ENCODE data around the gene UNC5A.

The UNC5A gene

GRCh38 chr5:176797456-176798050, 12.8 kb upstream of the UNC5A start:
- no peak overlapping the region for H3K4me3 ChIP-seq (IDR thresholded peaks at IDR 0.05; ENCODE audit: insufficient read depth, low read depth, low read length)
- H3K36me3 ChIP-seq (ENCODE audit: insufficient read depth): no peaks in the 10 kb centered on the region
- H3K79me2 ChIP-seq (ENCODE audit: insufficient read depth, low read depth): no peaks in the 10 kb centered on the region
- no peak overlapping the region for H2AFZ ChIP-seq (ENCODE audit: low read depth)
- H3K9ac ChIP-seq: no peak overlapping the region
- no peak overlapping the region for H3K27ac ChIP-seq
- H4K20me1 ChIP-seq (ENCODE audit: insufficient read depth): no peaks in the 10 kb centered on the region
- H3K4me1 ChIP-seq (ENCODE audit: low read depth, poor library complexity, severe bottlenecking): no peaks in the 10 kb centered on the region
- H3K4me2 ChIP-seq: no peak overlapping the region
- peaks cover 28% of the 10 kb centered on the region for H3K27me3 ChIP-seq (ENCODE audit: insufficient read depth, low read depth)
- TF ChIP-seq CTCF (conservative IDR thresholded peaks at IDR 0.05; ENCODE audit: low read depth, low read length): no peak

- H4K20me1 ChIP-seq (ENCODE audit: insufficient read depth): no peaks in the 10 kb centered on the region
- TF ChIP-seq CTCF (conservative IDR thresholded peaks at IDR 0.05; ENCODE audit: low read depth, low read length): no peak
- no peak overlapping the region for H2AFZ ChIP-seq (ENCODE audit: low read depth)
- no peak overlapping the region for H3K4me2 ChIP-seq
- H3K79me2 ChIP-seq (ENCODE audit: insufficient read depth, low read depth): no peaks in the 10 kb centered on the region
- no peaks in the 10 kb centered on the region for H3K4me1 ChIP-seq (ENCODE audit: low read depth, poor library complexity, severe bottlenecking)
- H3K27me3 ChIP-seq (ENCODE audit: insufficient read depth, low read depth): peaks cover 25% of the 10 kb centered on the region
- H3K4me3 ChIP-seq (IDR thresholded peaks at IDR 0.05; ENCODE audit: insufficient read depth, low read depth, low read length): no peak overlapping the region
- H3K9ac ChIP-seq: no peak overlapping the region
- H3K36me3 ChIP-seq (ENCODE audit: insufficient read depth): no peaks in the 10 kb centered on the region
- H3K27ac ChIP-seq: no peak overlapping the region
Measured at GRCh38 chr5:176798086-176798876, 12.1 kb upstream of the UNC5A start.

GRCh38 chr5:176798949-176799348, 11.4 kb upstream of the UNC5A start:
- Histone ChIP-seq H3K4me1 (ENCODE audit: low read depth, poor library complexity, severe bottlenecking) (no peaks in the 10 kb centered on the region), H2AFZ (ENCODE audit: low read depth) (no peak overlapping the region)
- no peak for TF ChIP-seq CTCF (conservative IDR thresholded peaks at IDR 0.05; ENCODE audit: low read depth, low read length)

GRCh38 chr5:176799488-176799887, 10.9 kb upstream of the UNC5A start:
- Histone ChIP-seq H2AFZ (ENCODE audit: low read depth) (no peak overlapping the region), H3K4me1 (ENCODE audit: low read depth, poor library complexity, severe bottlenecking) (no peaks in the 10 kb centered on the region), H3K4me3 (IDR thresholded peaks at IDR 0.05; ENCODE audit: insufficient read depth, low read depth, low read length) (no peak overlapping the region), H3K79me2 (ENCODE audit: insufficient read depth, low read depth) (no peaks in the 10 kb centered on the region), H3K4me2 (no peak overlapping the region), H3K27ac (no peak overlapping the region), H4K20me1 (ENCODE audit: insufficient read depth) (no peaks in the 10 kb centered on the region), H3K36me3 (ENCODE audit: insufficient read depth) (no peaks in the 10 kb centered on the region), H3K9ac (no peak overlapping the region), H3K27me3 (ENCODE audit: insufficient read depth, low read depth) (peaks cover 16% of the 10 kb centered on the region)
- no peak for TF ChIP-seq CTCF (conservative IDR thresholded peaks at IDR 0.05; ENCODE audit: low read depth, low read length)

More at GRCh38 chr5:176798949-176799348, 11.4 kb upstream of the UNC5A start:
- Histone ChIP-seq H3K36me3 (ENCODE audit: insufficient read depth) (no peaks in the 10 kb centered on the region), H4K20me1 (ENCODE audit: insufficient read depth) (no peaks in the 10 kb centered on the region), H3K27me3 (ENCODE audit: insufficient read depth, low read depth) (peaks cover 19% of the 10 kb centered on the region), H3K9ac (no peak overlapping the region), H3K79me2 (ENCODE audit: insufficient read depth, low read depth) (no peaks in the 10 kb centered on the region), H3K4me3 (IDR thresholded peaks at IDR 0.05; ENCODE audit: insufficient read depth, low read depth, low read length) (no peak overlapping the region), H3K27ac (no peak overlapping the region), H3K4me2 (no peak overlapping the region)

Data from KMS-11 (cell line).